Measurements from ENCODE around the gene ZSWIM8. TPM values are rescaled to one million over a fixed set of nuclear protein-coding genes. Genes with fewer than 3 reads are reported as not detected.

Gene ZSWIM8
- total RNA-seq, 2 donors from 2014 or later: 121 to 148 TPM

DNA sequence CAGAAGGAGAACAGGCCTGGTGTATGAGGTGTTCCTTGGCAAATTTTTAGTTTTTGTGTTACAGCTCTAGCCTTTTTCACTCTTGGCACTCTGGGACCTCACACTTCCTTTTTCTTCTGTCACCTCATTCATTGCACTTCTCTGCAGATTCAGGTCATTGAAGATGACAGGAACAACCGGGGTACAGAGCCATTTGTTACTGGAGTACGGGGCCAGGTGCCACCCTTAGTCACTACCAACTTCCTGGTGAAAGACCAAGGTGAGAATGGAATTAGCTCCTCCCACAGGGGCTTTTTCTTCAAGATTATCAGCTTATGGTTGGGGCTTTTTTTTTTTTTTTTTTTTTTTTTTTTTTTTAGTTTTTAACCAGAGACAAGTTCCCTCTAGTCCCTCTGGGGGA, 22.1 kb upstream of the ZSWIM8 start:
- no peak for DNase-seq (ENCODE audit: low spot score)
- no peaks in the 10 kb centered on the region for H3K27me3 Mint-ChIP-seq
- peaks cover 67 to 69% of the 10 kb centered on the region in 2 donors for H3K4me1 Mint-ChIP-seq (ENCODE audit: low read depth in 2 of 2)
- H3K9me3 Mint-ChIP-seq: no peaks in the 10 kb centered on the region
- ATAC-seq: peak; percentile 9 to 46
- peak overlapping the region; percentile 68 for H3K4me3 Mint-ChIP-seq
- H3K27ac Mint-ChIP-seq: peak overlapping the region; percentile 82 to 89
- peaks cover 66% of the 10 kb centered on the region for H3K36me3 Mint-ChIP-seq

GRCh38 chr10:73765066-73765465, 20.3 kb upstream of the ZSWIM8 start:
- Mint-ChIP-seq H3K27me3 (no peaks in the 10 kb centered on the region), H3K4me1 (ENCODE audit: low read depth in 2 of 2) (peaks cover 58 to 65% of the 10 kb centered on the region in 2 donors), H3K9me3 (no peaks in the 10 kb centered on the region), H3K4me3 (peak overlapping the region; percentile 69), H3K36me3 (peaks cover 77% of the 10 kb centered on the region), H3K27ac (peak overlapping the region; percentile 82 to 89)
- DNase-seq (ENCODE audit: low spot score) (no peak), ATAC-seq (no peak)

- ATAC-seq (no peak), DNase-seq (ENCODE audit: low spot score) (no peak)
- H3K27ac Mint-ChIP-seq: peak overlapping the region; percentile 54 to 78
- peaks cover 57% of the 10 kb centered on the region for H3K36me3 Mint-ChIP-seq
- no peaks in the 10 kb centered on the region for H3K9me3 Mint-ChIP-seq
- no peaks in the 10 kb centered on the region for H3K27me3 Mint-ChIP-seq
- peaks cover 42 to 50% of the 10 kb centered on the region in 2 donors for H3K4me1 Mint-ChIP-seq (ENCODE audit: low read depth in 2 of 2)
- peak overlapping the region; percentile 15 for H3K4me3 Mint-ChIP-seq
Measured at GRCh38 chr10:73768881-73769280, 16.5 kb upstream of the ZSWIM8 start.

DNA sequence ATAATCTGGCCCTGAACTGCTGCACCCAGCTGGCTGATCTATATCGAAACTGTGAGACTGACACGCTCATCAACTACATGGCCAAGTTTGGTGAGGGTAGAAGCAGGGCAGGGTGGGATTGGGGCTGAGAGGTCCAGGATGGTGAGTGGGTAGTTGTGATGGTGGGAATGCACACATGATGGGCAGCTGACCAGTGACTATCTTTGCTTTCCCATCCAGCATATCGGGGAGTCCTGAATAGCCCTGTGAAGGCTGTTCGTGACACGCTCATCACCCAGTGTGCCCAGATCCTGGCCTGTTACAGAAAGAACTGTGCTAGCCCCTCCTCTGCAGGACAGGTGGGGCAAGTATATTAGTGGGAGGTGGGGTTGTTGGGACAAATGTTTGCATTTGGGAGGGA, 16.0 kb upstream of the ZSWIM8 start:
- H3K36me3 Mint-ChIP-seq: peaks cover 61% of the 10 kb centered on the region

DNA sequence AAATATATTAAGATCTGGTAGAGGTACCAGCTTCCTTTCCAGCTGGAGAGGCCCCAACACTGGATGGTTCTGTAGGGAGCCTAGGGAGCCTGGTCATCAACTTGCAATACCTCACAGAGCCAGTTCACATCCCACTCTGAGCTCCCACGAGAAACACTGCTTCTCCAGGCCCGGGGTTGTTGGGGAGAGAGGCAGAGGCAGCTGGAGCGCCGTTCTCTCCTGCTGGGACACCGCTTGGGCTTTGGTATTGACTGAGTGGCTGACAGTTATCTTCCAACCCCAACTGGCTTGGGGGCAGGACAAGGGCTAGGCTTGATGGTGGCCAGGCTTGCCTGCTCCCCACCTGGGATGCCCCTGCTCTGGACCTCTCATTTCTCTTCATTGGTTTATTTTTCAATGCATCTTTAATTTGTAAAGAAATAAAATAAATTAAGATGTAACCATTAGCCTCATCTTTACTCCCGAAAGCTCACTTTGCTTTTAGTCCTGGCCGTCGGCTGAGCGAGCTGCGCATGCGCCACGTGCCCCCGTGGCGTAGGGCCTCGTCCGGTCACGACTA, 13.6 kb upstream of the ZSWIM8 start:
- DNase-seq (ENCODE audit: low spot score): no peak
- no peaks in the 10 kb centered on the region for H3K9me3 Mint-ChIP-seq
- peaks cover 43 to 46% of the 10 kb centered on the region in 2 donors for H3K4me1 Mint-ChIP-seq (ENCODE audit: low read depth in 2 of 2)
- peaks cover 52% of the 10 kb centered on the region for H3K36me3 Mint-ChIP-seq
- H3K4me3 Mint-ChIP-seq: peak overlapping the region; percentile 93
- H3K27ac Mint-ChIP-seq: peak overlapping the region; percentile 78 to 79
- peak; percentile 0 to 8 for ATAC-seq
- H3K27me3 Mint-ChIP-seq: no peaks in the 10 kb centered on the region

More for the DNA sequence above, 16.0 kb upstream of the ZSWIM8 start:
- no peak for ATAC-seq
- H3K4me3 Mint-ChIP-seq: no peak overlapping the region
- H3K27me3 Mint-ChIP-seq: no peaks in the 10 kb centered on the region
- H3K4me1 Mint-ChIP-seq (ENCODE audit: low read depth in 2 of 2): peaks cover 47 to 50% of the 10 kb centered on the region in 2 donors
- H3K9me3 Mint-ChIP-seq: no peaks in the 10 kb centered on the region
- DNase-seq (ENCODE audit: low spot score): no peak
- peak overlapping the region; percentile 54 to 78 for H3K27ac Mint-ChIP-seq

DNA sequence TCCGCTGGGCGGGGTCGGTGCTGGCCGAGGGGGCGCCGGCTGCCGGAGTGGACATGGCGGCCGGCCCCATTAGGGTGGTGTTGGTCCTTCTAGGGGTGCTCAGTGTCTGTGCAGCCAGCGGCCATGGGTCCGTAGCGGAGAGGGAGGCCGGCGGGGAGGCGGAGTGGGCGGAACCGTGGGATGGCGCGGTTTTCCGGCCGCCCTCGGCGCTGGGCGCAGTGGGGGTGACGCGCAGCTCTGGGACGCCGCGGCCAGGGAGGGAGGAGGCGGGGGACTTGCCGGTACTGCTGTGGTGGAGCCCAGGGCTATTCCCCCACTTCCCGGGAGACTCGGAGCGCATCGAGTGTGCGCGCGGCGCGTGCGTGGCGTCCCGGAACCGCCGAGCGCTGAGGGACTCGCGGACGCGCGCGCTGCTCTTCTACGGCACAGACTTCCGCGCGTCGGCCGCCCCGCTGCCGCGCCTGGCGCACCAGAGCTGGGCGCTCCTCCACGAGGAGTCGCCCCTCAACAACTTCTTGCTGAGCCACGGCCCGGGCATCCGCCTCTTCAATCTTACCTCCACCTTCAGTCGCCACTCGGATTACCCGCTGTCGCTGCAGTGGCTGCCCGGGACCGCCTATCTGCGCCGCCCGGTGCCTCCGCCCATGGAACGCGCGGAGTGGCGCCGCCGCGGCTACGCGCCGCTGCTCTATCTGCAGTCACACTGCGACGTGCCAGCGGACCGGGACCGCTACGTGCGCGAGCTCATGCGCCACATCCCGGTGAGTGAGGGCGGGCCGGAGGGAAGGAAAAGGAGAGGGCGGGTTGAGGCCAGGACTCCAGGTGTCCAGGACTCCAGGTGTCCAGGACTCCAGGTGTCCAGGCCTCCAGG, 12.9 kb upstream of the ZSWIM8 start:
- Mint-ChIP-seq H3K9me3 (no peaks in the 10 kb centered on the region), H3K4me1 (ENCODE audit: low read depth in 2 of 2) (peaks cover 50% of the 10 kb centered on the region in 2 donors), H3K36me3 (peaks cover 54% of the 10 kb centered on the region), H3K27ac (peak overlapping the region; percentile 78 to 79), H3K4me3 (peak overlapping the region; percentile 93), H3K27me3 (no peaks in the 10 kb centered on the region)
- ATAC-seq (peak; percentile 90 to 93), DNase-seq (ENCODE audit: low spot score) (peak; percentile 96)

DNA sequence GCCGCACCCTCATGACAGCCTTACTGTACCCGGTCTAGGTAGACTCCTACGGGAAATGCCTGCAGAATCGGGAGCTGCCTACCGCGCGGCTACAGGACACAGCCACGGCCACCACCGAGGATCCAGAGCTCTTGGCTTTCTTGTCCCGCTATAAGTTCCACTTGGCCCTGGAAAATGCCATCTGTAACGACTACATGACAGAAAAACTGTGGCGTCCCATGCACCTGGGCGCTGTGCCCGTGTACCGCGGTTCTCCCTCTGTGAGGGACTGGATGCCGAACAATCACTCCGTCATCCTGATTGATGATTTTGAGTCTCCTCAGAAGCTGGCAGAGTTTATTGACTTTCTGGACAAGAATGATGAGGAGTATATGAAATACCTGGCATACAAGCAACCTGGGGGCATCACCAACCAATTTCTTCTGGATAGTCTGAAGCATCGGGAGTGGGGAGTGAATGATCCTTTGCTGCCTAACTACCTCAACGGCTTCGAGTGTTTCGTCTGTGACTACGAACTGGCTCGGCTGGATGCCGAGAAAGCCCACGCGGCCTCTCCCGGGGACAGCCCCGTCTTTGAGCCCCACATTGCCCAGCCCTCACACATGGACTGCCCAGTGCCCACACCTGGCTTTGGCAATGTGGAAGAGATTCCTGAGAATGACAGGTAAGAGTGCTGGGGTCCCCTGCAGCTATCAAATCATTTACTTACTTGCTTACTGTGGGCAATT, 12.1 kb upstream of the ZSWIM8 start:
- Mint-ChIP-seq H3K9me3 (no peaks in the 10 kb centered on the region), H3K4me3 (peak overlapping the region; percentile 93), H3K4me1 (ENCODE audit: low read depth in 2 of 2) (peaks cover 51 to 52% of the 10 kb centered on the region in 2 donors), H3K36me3 (peaks cover 48% of the 10 kb centered on the region), H3K27me3 (no peaks in the 10 kb centered on the region), H3K27ac (peak overlapping the region; percentile 78 to 79)
- DNase-seq (ENCODE audit: low spot score) (no peak), ATAC-seq (no peak)

GRCh38 chr10:73774637-73775036, 10.8 kb upstream of the ZSWIM8 start:
- H3K4me3 Mint-ChIP-seq: peak overlapping the region; percentile 93
- DNase-seq (ENCODE audit: low spot score) (peak; percentile 76), ATAC-seq (peak; percentile 3 to 8)
- peak overlapping the region; percentile 78 to 79 for H3K27ac Mint-ChIP-seq
- peaks cover 44 to 45% of the 10 kb centered on the region in 2 donors for H3K4me1 Mint-ChIP-seq (ENCODE audit: low read depth in 2 of 2)
- H3K36me3 Mint-ChIP-seq: peaks cover 42% of the 10 kb centered on the region
- no peaks in the 10 kb centered on the region for H3K27me3 Mint-ChIP-seq
- H3K9me3 Mint-ChIP-seq: no peaks in the 10 kb centered on the region

DNA sequence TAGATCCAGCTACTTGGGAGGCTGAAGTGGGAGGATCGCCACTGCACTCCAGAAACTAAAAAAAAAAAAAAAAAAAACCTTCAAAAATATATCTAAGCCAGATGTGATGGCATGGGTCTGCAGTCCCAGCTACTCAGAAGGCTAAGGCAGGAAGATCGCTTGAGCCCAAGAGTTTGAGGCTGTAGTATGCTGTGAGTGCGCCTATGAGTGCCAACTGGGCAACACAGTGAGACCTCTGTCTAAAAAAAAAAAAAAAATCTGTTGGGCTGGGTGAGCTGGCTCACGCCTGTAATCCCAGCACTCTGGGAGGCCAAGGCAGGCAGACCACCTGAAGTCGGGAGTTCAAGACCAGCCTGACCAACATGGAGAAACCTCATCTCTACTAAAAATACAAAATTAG, 6.4 kb upstream of the ZSWIM8 start:
- H3K36me3 Mint-ChIP-seq: peaks cover 36% of the 10 kb centered on the region
- H3K27me3 Mint-ChIP-seq: no peaks in the 10 kb centered on the region
- no peak for DNase-seq (ENCODE audit: low spot score)
- peaks cover 47 to 63% of the 10 kb centered on the region in 2 donors for H3K4me1 Mint-ChIP-seq (ENCODE audit: low read depth in 2 of 2)
- H3K9me3 Mint-ChIP-seq: no peaks in the 10 kb centered on the region
- no peak overlapping the region for H3K4me3 Mint-ChIP-seq
- no peak overlapping the region for H3K27ac Mint-ChIP-seq
- ATAC-seq: no peak

DNA sequence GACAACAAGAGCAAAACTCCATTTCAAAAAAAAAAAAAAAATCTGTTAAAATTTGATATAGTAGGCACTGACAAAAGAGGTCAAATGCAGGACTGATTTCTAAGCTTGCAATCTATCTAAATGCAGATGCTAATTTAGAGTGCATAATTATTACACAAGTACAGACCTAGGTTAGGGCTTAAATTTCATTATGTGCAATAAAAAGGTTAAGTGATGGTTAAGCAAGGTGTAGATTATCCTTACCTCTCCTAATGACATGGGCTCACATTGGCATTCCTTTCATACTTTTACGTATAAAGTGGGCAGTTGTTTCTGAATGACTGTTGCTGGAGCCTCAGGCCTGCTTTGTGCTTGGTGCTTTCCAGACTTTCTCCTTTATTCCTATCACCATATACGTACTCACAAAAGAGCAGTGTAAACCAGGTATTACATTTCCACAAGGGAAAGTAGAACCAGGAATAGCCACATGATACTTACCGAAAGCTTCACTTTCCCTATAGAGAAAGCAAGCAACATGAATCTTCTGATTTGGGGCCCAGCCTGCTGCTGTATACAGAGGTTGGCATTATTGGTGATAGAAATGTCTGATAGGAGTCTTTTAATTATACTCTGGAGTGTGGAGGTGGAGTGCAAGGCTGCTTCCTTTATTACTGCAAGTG, 5.7 kb upstream of the ZSWIM8 start:
- no peak for DNase-seq (ENCODE audit: low spot score)
- ATAC-seq: no peak
- H3K36me3 Mint-ChIP-seq: peaks cover 30% of the 10 kb centered on the region
- no peaks in the 10 kb centered on the region for H3K9me3 Mint-ChIP-seq
- H3K27ac Mint-ChIP-seq: peak overlapping the region; percentile 98
- peak overlapping the region; percentile 98 for H3K4me3 Mint-ChIP-seq
- no peaks in the 10 kb centered on the region for H3K27me3 Mint-ChIP-seq
- H3K4me1 Mint-ChIP-seq (ENCODE audit: low read depth in 2 of 2): peaks cover 44 to 57% of the 10 kb centered on the region in 2 donors

DNA sequence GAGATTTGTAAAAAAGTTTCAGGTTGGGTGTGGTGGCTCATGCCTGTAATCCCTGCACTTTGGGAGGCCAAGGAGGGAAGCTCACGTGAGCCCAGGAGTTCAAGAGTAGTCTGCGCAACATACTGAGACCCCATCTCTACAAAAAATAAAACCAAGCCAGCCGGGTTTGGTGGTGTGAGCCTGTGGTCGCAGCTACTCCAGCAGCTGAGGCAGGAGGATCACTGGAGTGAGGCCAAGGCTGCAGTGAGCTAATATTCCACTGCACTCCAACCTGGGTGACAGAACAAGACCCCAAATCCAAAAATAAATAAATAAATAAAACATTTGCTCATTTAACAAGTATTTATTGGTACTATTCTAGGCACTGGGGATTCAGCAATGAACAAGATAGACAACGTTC, 5.1 kb upstream of the ZSWIM8 start:
- H3K9me3 Mint-ChIP-seq: no peaks in the 10 kb centered on the region
- ATAC-seq (no peak), DNase-seq (ENCODE audit: low spot score) (no peak)
- H3K36me3 Mint-ChIP-seq: peaks cover 25% of the 10 kb centered on the region
- H3K27me3 Mint-ChIP-seq: no peaks in the 10 kb centered on the region
- H3K4me1 Mint-ChIP-seq (ENCODE audit: low read depth in 2 of 2): peaks cover 45 to 56% of the 10 kb centered on the region in 2 donors
- peak overlapping the region; percentile 98 for H3K27ac Mint-ChIP-seq
- peak overlapping the region; percentile 98 for H3K4me3 Mint-ChIP-seq

GRCh38 chr10:73780966-73781365, 4.4 kb upstream of the ZSWIM8 start:
- Mint-ChIP-seq H3K27me3 (no peaks in the 10 kb centered on the region), H3K27ac (peak overlapping the region; percentile 98), H3K4me3 (peak overlapping the region; percentile 98), H3K36me3 (peaks cover 19% of the 10 kb centered on the region), H3K4me1 (ENCODE audit: low read depth in 2 of 2) (peaks cover 43 to 57% of the 10 kb centered on the region in 2 donors), H3K9me3 (no peaks in the 10 kb centered on the region)
- ATAC-seq (no peak), DNase-seq (ENCODE audit: low spot score) (no peak)

- H3K9me3 Mint-ChIP-seq: no peaks in the 10 kb centered on the region
- peaks cover 19% of the 10 kb centered on the region for H3K36me3 Mint-ChIP-seq
- H3K27ac Mint-ChIP-seq: peak overlapping the region; percentile 98
- H3K4me3 Mint-ChIP-seq: peak overlapping the region; percentile 98
- peak in 1 of 2 donors; percentile 17 for ATAC-seq
- no peaks in the 10 kb centered on the region for H3K27me3 Mint-ChIP-seq
- no peak for DNase-seq (ENCODE audit: low spot score)
- peaks cover 48 to 62% of the 10 kb centered on the region in 2 donors for H3K4me1 Mint-ChIP-seq (ENCODE audit: low read depth in 2 of 2)
Measured at GRCh38 chr10:73781548-73781878, 3.9 kb upstream of the ZSWIM8 start.

All from natural killer cell treated with Interleukin-12 subunit alpha and Interleukin-12 subunit beta and Interleukin-15 and Interleukin-18, amount 100 ng/mL, for 72 hours (primary cell).